ENCODE measurements around the gene CYCS.

Gene CYCS

GRCh38 chr7:25126751-25127150 is 1.7 kb upstream of the CYCS start:
- H3K27me3 ChIP-seq (ENCODE audit: insufficient read depth, low read length), result no peaks in the 10 kb centered on the region
- no peak overlapping the region for H2BK120ac ChIP-seq (ENCODE audit: insufficient read depth, low read length, poor library complexity)
- H2AFZ ChIP-seq (ENCODE audit: insufficient read depth, low read length, poor library complexity), result no peak overlapping the region
- no peak overlapping the region for H3K4me2 ChIP-seq (ENCODE audit: low read length)
- WGBS (ENCODE audit: extremely low coverage, insufficient coverage, insufficient read length), result no CpG with 5 or more reads among the region's 2 CpGs
- H3K9me3 ChIP-seq (ENCODE audit: insufficient read depth, low read depth, low read length), result no peaks in the 10 kb centered on the region
- DNase-seq, result no peak
- peaks cover 8% of the 10 kb centered on the region for H3K79me2 ChIP-seq (ENCODE audit: control insufficient read depth, insufficient read depth, low read length, poor library complexity)
- peaks cover 4% of the 10 kb centered on the region for H3K79me1 ChIP-seq (ENCODE audit: low read length)
- peaks cover under 1 to 5% of the 10 kb centered on the region in 2 experiments for H3K36me3 ChIP-seq (ENCODE audit: control insufficient read depth in 1 of 2, insufficient read depth in 2 of 2, low read length in 2 of 2)
- H2AK5ac ChIP-seq (ENCODE audit: low read length), result no peak overlapping the region
- H2BK5ac ChIP-seq (ENCODE audit: low read depth, low read length, poor library complexity), result no peak overlapping the region
- no peak overlapping the region for H3K27ac ChIP-seq (ENCODE audit: low read depth, low read length)
- no peak overlapping the region for H4K8ac ChIP-seq (ENCODE audit: low read depth, low read length)
- no peak overlapping the region for H3K4me3 ChIP-seq (ENCODE audit: low read depth, low read length)
- H3K4me1 ChIP-seq (ENCODE audit: control insufficient read depth in 1 of 2, insufficient read depth in 2 of 2, low read length in 2 of 2), result peaks cover 0 to 2% of the 10 kb centered on the region in 2 experiments
- no peak overlapping the region for H4K12ac ChIP-seq (ENCODE audit: low read depth, low read length)
- H3K4ac ChIP-seq (ENCODE audit: low read depth, low read length), result no peak overlapping the region
- H3K9ac ChIP-seq (ENCODE audit: low read length), result no peak overlapping the region
- no peak overlapping the region for H2BK12ac ChIP-seq (ENCODE audit: low read length)
- H3K23ac ChIP-seq (ENCODE audit: low read length), result no peak overlapping the region
- no peak overlapping the region for H4K91ac ChIP-seq (ENCODE audit: low read depth, low read length)
- no peak overlapping the region for H3K14ac ChIP-seq (ENCODE audit: low read length)
- no peak overlapping the region for H3K18ac ChIP-seq (ENCODE audit: low read length)

DNA sequence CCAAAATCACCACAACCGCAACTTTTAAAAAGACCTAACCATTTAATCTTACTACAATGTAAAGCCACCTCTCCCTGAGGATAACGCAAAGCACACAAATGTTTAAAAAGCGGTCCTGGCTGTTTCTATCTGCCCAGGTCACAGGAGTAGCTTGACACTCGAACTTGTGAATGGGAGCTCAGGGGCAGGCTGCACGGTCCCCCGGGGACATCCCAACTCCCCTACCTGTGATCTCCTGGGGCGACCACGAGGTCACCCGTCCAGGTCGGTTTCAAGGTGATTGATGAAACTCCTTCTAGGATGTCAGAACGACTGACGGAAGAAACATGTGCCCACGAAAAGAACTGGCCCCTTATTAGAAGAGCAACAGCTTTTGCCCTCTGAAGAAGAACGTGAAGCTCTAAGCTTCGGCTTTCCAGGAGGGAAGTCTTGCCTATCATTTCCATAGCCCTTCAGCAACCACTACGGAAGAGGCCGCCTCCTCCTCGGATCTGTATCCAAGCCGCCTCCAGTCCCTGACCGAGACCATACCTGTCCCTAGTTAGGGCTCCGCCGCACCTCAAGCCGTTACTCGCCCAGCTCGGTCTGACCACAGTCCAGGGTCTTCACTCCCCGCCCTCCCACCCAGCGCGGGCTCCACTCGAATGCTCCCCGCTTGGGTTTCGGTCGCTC is 459 bp downstream of the CYCS start:
- Histone ChIP-seq H3K4me3 (ENCODE audit: low read depth, low read length) (peak overlapping the region; percentile 94), H3K4me1 (ENCODE audit: control insufficient read depth in 1 of 2, insufficient read depth in 2 of 2, low read length in 2 of 2) (peaks cover 0 to 2% of the 10 kb centered on the region in 2 experiments), H3K23ac (ENCODE audit: low read length) (no peak overlapping the region), H2BK5ac (ENCODE audit: low read depth, low read length, poor library complexity) (peak overlapping the region; percentile 18), H2BK120ac (ENCODE audit: insufficient read depth, low read length, poor library complexity) (peak overlapping the region; percentile 12), H3K4ac (ENCODE audit: low read depth, low read length) (peak overlapping the region; percentile 75), H3K14ac (ENCODE audit: low read length) (peak overlapping the region; percentile 76), H4K8ac (ENCODE audit: low read depth, low read length) (peak overlapping the region; percentile 56), H3K27ac (ENCODE audit: low read depth, low read length) (peak overlapping the region; percentile 30), H2AFZ (ENCODE audit: insufficient read depth, low read length, poor library complexity) (peak overlapping the region; percentile 51), H3K79me1 (ENCODE audit: low read length) (peaks cover 4% of the 10 kb centered on the region), H3K27me3 (ENCODE audit: insufficient read depth, low read length) (no peaks in the 10 kb centered on the region), H4K12ac (ENCODE audit: low read depth, low read length) (no peak overlapping the region), H3K9me3 (ENCODE audit: insufficient read depth, low read depth, low read length) (no peaks in the 10 kb centered on the region), H3K18ac (ENCODE audit: low read length) (peak overlapping the region; percentile 54), H3K36me3 (ENCODE audit: control insufficient read depth in 1 of 2, insufficient read depth in 2 of 2, low read length in 2 of 2) (peaks cover 13 to 19% of the 10 kb centered on the region in 2 experiments), H2AK5ac (ENCODE audit: low read length) (no peak overlapping the region), H3K79me2 (ENCODE audit: control insufficient read depth, insufficient read depth, low read length, poor library complexity) (peaks cover 8% of the 10 kb centered on the region), H3K4me2 (ENCODE audit: low read length) (peak overlapping the region; percentile 77), H3K9ac (ENCODE audit: low read length) (peak overlapping the region; percentile 88), H4K91ac (ENCODE audit: low read depth, low read length) (peak overlapping the region; percentile 22), H2BK12ac (ENCODE audit: low read length) (no peak overlapping the region)
- no CpG with 5 or more reads among the region's 32 CpGs for WGBS (ENCODE audit: extremely low coverage, insufficient coverage, insufficient read length)
- DNase-seq, result peak in 1 of 2 donors; percentile 40

- H3K14ac ChIP-seq (ENCODE audit: low read length), result no peak overlapping the region
- H3K4me2 ChIP-seq (ENCODE audit: low read length), result no peak overlapping the region
- H3K4me3 ChIP-seq (ENCODE audit: low read depth, low read length), result no peak overlapping the region
- no peak overlapping the region for H3K27ac ChIP-seq (ENCODE audit: low read depth, low read length)
- no peak overlapping the region for H4K91ac ChIP-seq (ENCODE audit: low read depth, low read length)
- no peak overlapping the region for H2BK12ac ChIP-seq (ENCODE audit: low read length)
- H3K4me1 ChIP-seq (ENCODE audit: control insufficient read depth in 1 of 2, insufficient read depth in 2 of 2, low read length in 2 of 2), result peaks cover 0 to 2% of the 10 kb centered on the region in 2 experiments
- no peak overlapping the region for H2AK5ac ChIP-seq (ENCODE audit: low read length)
- no peak overlapping the region for H3K23ac ChIP-seq (ENCODE audit: low read length)
- H3K79me2 ChIP-seq (ENCODE audit: control insufficient read depth, insufficient read depth, low read length, poor library complexity), result peaks cover 8% of the 10 kb centered on the region
- no peak overlapping the region for H3K9ac ChIP-seq (ENCODE audit: low read length)
- H3K79me1 ChIP-seq (ENCODE audit: low read length), result peaks cover 4% of the 10 kb centered on the region
- no peak overlapping the region for H3K4ac ChIP-seq (ENCODE audit: low read depth, low read length)
- H3K9me3 ChIP-seq (ENCODE audit: insufficient read depth, low read depth, low read length), result no peaks in the 10 kb centered on the region
- H3K27me3 ChIP-seq (ENCODE audit: insufficient read depth, low read length), result no peaks in the 10 kb centered on the region
- no peak overlapping the region for H2BK5ac ChIP-seq (ENCODE audit: low read depth, low read length, poor library complexity)
- H3K36me3 ChIP-seq (ENCODE audit: control insufficient read depth in 1 of 2, insufficient read depth in 2 of 2, low read length in 2 of 2), result peaks cover 13 to 22% of the 10 kb centered on the region in 2 experiments
- no peak overlapping the region for H2BK120ac ChIP-seq (ENCODE audit: insufficient read depth, low read length, poor library complexity)
- H4K12ac ChIP-seq (ENCODE audit: low read depth, low read length), result no peak overlapping the region
- peak in 1 of 2 donors; percentile 52 for DNase-seq
- no peak overlapping the region for H3K18ac ChIP-seq (ENCODE audit: low read length)
- no peak overlapping the region for H2AFZ ChIP-seq (ENCODE audit: insufficient read depth, low read length, poor library complexity)
- H4K8ac ChIP-seq (ENCODE audit: low read depth, low read length), result no peak overlapping the region
Observed at GRCh38 chr7:25122373-25122772, 2.7 kb downstream of the CYCS start.

GRCh38 chr7:25121599-25121998 is 3.5 kb downstream of the CYCS start:
- WGBS (ENCODE audit: extremely low coverage, insufficient coverage, insufficient read length), result no CpG with 5 or more reads among the region's 9 CpGs

More at GRCh38 chr7:25121599-25121998, 3.5 kb downstream of the CYCS start:
- Histone ChIP-seq H3K36me3 (ENCODE audit: control insufficient read depth in 1 of 2, insufficient read depth in 2 of 2, low read length in 2 of 2) (peaks cover 13 to 22% of the 10 kb centered on the region in 2 experiments), H3K14ac (ENCODE audit: low read length) (no peak overlapping the region), H3K4ac (ENCODE audit: low read depth, low read length) (no peak overlapping the region), H3K23ac (ENCODE audit: low read length) (no peak overlapping the region), H3K79me1 (ENCODE audit: low read length) (peaks cover 4% of the 10 kb centered on the region), H2BK5ac (ENCODE audit: low read depth, low read length, poor library complexity) (no peak overlapping the region), H4K12ac (ENCODE audit: low read depth, low read length) (no peak overlapping the region), H3K9ac (ENCODE audit: low read length) (no peak overlapping the region), H3K79me2 (ENCODE audit: control insufficient read depth, insufficient read depth, low read length, poor library complexity) (peaks cover 8% of the 10 kb centered on the region), H3K18ac (ENCODE audit: low read length) (no peak overlapping the region), H2BK12ac (ENCODE audit: low read length) (no peak overlapping the region), H3K4me1 (ENCODE audit: control insufficient read depth in 1 of 2, insufficient read depth in 2 of 2, low read length in 2 of 2) (peaks cover 1 to 2% of the 10 kb centered on the region in 2 experiments), H4K91ac (ENCODE audit: low read depth, low read length) (no peak overlapping the region), H3K27ac (ENCODE audit: low read depth, low read length) (no peak overlapping the region), H2AFZ (ENCODE audit: insufficient read depth, low read length, poor library complexity) (no peak overlapping the region), H3K4me3 (ENCODE audit: low read depth, low read length) (no peak overlapping the region), H3K27me3 (ENCODE audit: insufficient read depth, low read length) (no peaks in the 10 kb centered on the region), H2AK5ac (ENCODE audit: low read length) (no peak overlapping the region), H2BK120ac (ENCODE audit: insufficient read depth, low read length, poor library complexity) (no peak overlapping the region), H3K9me3 (ENCODE audit: insufficient read depth, low read depth, low read length) (no peaks in the 10 kb centered on the region), H4K8ac (ENCODE audit: low read depth, low read length) (no peak overlapping the region), H3K4me2 (ENCODE audit: low read length) (no peak overlapping the region)
- no peak for DNase-seq
